ENCODE measurements around the gene PRDM16.

GRCh38 chr1:3297756-3298155, 228.8 kb downstream of the PRDM16 start:
- no peak for TF ChIP-seq POLR2AphosphoS5 (IDR thresholded peaks at IDR 0.05; ENCODE audit: low read depth, low read length)
- TF ChIP-seq CTCF (IDR thresholded peaks at IDR 0.05) = no peak
- TF ChIP-seq EP300 (IDR thresholded peaks at IDR 0.05; ENCODE audit: borderline replicate concordance in 1 of 2, low read depth in 1 of 2, low read length in 1 of 2) = no peak
- no peak for TF ChIP-seq RFX5 (IDR thresholded peaks at IDR 0.05; ENCODE audit: low read length)
- no peak for TF ChIP-seq GABPA (IDR thresholded peaks at IDR 0.05; ENCODE audit: low read depth)

Measured in SK-N-SH (cell line).